ENCODE data around the gene IFT81. TPM values are rescaled to one million over a fixed set of nuclear protein-coding genes. Genes with fewer than 3 reads are reported as not detected.
"Not testable (repeated sequence)": the region's sequence is repeated elsewhere in the genome, so short reads cannot be mapped to it uniquely, and the experiment has no call there.

The IFT81 gene
- total RNA-seq, 1 experiment from 2014 or later = 34.8 TPM

DNA sequence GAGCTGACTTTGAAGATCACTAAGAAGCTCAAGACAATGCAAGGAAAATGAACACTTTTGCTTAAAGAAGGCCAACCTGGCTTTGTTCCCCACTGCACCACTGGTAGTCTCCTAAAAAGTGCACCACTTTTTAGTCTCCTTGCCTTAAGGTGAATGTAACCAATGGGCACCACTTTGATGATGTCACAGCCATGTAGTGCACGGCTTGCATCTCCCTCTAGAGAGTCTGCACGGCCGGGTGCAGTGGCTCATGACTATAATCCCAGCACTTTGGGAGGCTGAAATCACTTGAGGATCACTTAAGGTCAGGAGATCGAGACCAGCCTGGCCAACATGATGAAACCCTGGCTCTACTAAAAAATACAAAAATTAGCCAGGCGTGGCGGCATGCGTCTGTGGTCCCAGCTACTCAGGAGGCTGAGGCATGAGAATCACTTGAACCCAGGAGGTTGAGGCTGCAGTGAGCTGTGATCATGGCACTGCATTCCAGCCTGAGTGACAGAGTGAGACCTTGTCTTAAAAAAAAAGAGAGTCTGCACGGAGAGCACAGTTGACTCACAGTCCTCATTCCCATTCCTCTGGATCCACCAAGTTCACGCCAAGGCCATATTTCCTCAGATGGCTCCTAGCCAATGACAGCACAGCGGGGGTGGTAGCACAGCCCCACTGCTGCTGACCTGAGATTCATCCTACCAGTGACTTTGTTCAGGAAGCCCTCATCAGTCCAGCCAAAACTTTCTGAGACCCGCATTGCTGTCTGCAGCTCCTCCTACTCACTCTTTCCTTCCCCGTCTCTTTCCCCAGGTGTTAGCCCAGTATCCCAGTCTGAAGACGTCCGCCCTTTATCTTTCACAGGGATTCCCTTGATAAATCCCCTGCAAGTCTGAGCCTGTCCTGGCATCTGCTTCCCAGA is 16.5 kb upstream of the IFT81 start:
- peak; percentile 70 for DNase-seq (ENCODE audit: low spot score)

DNA sequence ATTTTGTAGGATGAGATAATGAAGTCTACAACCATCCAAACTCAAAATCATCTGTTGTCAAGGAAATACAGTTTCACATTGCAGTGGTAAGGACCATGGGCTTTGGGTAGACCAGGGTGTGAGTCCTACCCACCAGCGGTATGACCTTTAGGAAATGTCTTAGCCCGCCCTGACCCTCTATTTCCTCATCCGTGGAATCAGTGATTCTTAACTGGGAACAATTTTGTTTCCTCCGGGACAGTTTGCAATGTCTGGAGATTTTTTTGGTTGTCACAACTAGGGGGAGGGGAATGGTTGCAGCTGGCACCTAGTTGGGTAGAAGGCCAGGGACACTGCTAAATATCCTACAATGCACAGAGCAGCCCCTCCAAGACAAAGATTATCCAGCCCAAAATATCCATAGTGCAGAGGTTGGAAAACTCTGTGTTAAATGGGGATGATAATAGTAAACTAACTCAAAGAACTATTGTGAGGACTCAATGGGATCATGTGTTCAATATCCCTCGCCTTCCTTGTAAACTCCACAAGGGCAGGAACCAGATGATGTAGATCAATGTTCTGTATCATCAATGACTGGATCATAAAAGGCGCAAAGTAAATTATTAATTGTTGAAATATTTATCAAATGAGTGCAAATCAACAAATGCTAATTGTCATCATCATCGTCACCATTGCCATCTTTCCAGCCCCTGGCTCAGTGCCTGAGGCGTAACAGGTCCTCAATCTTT is 15.7 kb upstream of the IFT81 start:
- no peak for DNase-seq (ENCODE audit: low spot score)

DNA sequence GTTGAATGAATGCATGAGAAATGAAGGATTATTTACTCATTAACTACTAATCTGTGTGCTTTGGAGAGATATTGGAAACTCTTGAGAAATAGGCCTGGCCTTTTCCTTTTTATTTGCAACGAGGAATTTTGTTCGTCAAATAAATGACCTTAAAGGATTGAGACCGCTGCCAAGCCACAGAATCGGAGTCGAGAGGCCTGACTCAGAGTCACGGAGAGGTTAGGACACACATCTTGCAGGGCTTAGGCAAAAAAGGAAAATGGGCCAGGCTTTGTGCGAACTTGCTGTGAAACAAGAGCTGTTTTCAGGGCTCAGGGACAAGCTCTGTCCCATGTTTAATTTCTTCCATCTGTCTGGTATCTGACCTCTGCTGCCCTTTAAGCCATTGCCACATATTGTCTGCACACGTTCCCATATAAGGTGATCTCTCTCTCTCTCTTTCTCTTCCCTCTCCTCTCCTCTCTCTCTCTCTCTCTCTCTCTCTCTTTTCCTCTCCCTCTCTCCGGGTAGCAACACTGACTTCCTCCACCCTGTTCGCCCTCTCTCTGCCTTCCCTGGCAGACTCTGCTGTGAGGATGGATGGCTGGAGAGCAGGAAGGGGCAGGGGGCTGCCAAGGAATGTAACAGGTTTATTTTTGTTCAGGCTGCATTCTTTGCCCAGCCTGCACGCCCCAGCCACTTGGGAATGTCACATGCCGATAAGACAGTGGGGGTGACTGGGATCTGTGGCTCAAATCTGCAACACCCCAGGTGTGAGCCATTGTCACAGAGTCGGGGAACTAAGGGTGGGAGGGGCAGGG is 14.9 kb upstream of the IFT81 start:
- peak; percentile 84 for DNase-seq (ENCODE audit: low spot score)

GRCh38 chr12:110109837-110110535 is 14.2 kb upstream of the IFT81 start:
- DNase-seq (ENCODE audit: low spot score) = no peak

DNA sequence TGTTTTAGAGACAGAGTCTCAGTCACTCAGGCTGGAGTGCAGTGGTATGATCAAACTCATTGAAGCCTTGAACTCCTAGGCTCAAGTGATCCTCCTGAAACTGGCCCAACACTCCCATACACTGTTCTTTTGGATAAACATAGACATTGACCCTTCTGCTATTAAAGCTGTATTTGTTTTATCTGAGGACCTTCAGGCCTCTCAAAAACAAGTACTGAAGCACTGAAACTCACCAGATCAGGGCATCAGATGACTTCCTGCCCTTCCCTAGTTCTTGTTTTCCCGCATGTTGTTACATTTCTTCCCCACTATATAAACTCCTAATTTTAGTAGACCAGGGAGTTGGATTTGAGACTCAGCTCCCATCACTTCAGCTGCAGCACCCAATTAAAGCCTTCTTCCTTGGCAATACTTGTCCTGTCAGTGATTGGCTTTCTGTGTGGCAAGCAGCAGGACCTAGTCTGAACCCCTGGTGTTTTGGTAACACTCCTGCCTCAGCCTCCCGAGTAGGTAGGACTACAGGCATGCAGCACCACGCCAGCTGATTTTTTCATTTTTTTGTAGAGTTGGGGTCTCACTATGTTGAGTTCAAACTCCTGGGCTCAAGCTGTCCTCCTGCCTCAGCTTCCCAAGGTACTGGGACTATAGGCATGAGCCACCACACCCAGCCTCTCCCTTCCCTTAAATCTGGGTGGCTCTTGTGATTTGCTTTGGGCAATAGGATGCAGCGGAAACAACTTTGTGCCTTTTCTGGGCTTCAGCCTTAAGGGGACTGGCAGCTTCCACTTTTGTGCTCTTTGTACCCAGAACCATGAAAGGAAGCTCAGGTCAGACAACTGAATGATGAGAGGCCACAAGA is 12.5 kb upstream of the IFT81 start:
- no peak for DNase-seq (ENCODE audit: low spot score)

DNA sequence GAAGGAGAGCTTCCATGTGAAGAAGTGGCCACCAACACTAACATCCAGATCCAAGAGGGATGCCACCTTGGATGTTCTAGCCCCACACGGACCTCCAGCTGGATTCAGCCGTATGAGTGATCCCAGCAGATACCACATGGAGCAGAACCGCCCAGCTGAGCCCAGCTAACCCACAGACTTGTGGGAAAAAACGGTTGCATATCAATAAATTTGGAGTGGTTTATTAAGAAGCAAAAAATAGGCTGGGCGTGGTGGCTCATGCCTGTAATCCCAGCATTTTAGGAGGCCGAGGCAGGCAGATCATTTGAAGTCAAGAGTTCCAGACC is 11.9 kb upstream of the IFT81 start:
- DNase-seq (ENCODE audit: low spot score) = no peak

DNA sequence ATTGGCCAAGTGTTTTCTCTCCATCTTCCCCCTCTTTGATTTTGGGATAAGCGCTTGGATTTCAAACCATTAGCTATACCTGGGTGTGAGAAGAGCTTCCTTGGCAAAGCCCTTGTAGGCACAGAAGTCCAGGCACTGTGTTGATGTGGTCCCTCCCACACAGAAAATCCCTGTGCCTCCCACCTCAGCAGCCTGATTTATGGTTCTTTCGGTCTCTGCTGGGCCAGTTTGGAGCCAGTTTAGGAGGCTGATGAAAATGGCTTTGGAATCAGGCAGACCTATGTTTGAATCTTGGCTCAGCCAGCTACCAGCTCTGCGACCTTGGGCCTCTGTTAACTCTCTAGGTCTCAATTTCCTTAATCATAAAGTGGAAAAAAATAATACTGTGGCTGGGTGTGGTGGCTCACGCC is 9.6 kb upstream of the IFT81 start:
- DNase-seq (ENCODE audit: low spot score) = no peak

- DNase-seq (ENCODE audit: low spot score) = no peak
Measured at GRCh38 chr12:110115675-110116074, 8.5 kb upstream of the IFT81 start.

DNA sequence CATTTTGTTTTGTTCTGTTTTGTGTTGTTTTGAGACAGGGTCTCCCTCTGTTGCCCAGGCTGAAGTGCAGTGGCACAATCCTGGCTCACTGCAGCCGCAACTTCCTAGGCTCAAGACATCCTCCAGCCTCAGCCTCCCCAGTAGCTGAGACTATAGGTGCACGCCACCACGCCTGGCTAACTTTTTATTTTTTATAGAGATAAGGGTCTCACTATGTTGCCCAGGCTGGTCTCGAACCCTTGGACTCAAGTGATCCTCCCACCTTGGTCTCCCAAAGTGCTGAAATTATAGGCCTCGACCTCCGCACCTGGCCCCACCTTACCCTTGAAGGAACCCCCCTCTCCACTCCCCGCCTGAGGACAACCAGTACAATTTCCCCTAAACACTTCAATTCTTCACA is 7.5 kb upstream of the IFT81 start:
- no peak for DNase-seq (ENCODE audit: low spot score)

GRCh38 chr12:110117210-110117609 is 6.9 kb upstream of the IFT81 start:
- not testable (repeated sequence) for DNase-seq (ENCODE audit: low spot score)

DNA sequence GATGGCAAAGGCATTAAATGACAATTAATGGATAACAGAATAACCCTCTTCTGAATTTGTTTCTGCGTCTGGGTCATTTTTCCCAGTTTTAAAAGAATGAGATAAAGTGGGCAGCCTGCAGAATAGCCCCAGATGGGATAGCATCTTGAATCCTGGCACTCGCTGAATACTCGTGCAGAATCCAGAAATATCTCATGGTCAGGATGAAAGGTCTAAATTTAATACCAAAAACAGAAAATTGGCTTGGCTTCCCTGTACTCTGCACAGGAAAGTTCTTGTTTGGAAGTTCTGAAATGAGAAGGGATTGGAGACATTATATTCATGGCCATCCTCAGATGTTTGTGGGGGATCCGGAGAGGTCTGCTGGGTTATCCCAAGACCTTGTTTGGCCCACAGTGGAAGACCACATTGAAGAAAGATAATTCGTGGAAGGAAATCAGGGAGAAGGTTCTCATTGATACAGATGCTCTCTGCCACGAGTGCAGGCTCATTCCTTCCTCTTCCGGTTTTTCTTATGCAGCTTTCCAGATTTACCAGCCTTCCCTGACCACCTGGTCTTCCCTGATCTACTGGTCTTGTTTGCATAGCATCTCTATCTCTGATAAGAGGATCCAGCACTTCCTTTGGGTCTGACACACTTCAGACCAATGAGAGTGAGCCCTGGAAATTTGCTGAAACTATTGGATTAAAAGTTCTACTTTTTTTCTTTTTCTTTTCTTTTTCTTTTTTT is 6.0 kb upstream of the IFT81 start:
- no peak for DNase-seq (ENCODE audit: low spot score)

DNA sequence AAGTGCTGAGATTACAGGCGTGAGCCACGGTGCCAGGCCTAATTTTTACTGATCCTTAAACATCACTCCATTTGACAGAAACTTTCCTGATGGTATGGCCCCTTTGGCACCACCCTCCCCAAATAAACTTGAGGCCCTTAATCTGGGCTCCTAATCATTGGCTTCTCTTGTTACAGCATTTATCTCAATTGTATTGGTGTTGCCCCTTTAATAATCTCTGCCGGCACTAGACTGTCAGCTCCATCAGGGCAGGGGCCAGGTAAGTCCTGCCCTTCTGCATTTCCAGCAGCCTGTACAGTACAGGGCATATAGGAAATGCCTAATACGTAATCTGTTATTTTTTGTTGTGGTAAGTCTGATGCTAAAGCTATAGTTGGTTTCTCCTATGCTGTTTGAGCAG is 1.2 kb upstream of the IFT81 start:
- no peak for DNase-seq (ENCODE audit: low spot score)

DNA sequence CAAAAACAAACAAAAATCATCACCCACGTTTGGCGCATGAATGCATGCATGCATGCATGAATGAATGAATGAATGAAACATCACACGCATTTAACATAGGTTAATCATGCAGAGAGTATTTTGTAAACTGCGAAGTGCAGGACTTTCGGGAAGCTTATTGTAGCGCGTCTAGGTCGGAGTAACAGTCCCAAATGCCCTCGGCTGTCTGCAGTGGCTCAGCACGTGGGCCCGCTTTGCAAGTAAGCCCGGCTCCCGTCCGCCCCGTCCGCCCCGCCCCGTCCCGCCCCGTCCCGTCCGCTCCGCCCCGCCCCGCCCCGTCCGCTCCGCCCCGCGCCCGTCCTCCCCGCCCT is 263 bp upstream of the IFT81 start:
- no peak for DNase-seq (ENCODE audit: low spot score)

- no peak for DNase-seq (ENCODE audit: low spot score)
Measured at GRCh38 chr12:110126557-110126956, 2.4 kb downstream of the IFT81 start.

DNA sequence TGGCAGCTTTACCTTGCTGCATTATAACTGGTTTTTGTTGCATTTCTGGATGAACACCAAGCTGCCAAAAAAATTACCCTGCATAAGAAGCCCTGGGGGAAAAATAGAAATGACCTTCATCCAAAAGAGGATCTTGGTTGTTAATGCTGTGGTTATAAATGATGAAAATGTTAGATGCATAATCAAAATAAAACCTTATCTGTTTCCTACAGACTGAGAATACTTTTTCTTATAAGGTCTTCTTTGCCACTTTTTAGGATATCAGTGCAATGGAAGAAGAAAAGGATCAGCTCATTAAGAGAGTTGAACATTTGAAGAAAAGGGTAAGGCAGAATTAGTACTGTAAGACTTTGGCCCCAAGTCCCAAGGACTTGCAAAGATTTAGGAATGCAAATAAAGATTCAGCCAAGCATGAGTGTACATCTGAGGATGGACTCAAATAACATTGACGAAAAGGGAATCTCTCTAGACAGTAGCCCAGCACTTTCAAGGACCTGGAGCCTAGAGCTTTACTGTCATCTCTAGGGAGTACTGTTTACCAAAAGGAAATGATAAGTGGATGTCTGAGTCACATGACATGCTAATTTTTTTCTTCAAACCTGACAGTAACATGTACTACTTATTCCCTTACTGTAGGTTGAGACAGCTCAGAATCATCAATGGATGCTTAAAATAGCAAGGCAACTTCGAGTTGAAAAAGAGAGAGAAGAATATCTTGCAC is 10.7 kb downstream of the IFT81 start:
- no peak for DNase-seq (ENCODE audit: low spot score)

DNA sequence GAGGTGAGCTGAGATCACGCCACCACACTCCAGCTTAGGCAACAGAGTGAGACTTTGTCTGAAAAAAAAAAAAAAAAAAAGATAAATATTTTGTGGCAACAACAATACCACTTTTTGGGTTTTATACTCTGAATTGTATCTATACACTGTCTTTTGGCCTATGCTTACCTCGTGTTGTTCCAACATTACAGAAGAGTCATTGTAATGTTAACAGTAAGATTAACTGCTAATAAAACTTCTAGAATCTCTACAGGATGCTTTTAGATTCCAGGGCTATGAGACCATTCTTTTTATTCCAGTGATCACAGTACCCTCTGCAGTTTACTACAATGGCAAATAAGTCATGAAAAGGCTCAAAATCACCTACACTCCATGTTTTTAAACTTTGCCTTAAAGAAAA is 11.6 kb downstream of the IFT81 start:
- no peak for DNase-seq (ENCODE audit: low spot score)

DNA sequence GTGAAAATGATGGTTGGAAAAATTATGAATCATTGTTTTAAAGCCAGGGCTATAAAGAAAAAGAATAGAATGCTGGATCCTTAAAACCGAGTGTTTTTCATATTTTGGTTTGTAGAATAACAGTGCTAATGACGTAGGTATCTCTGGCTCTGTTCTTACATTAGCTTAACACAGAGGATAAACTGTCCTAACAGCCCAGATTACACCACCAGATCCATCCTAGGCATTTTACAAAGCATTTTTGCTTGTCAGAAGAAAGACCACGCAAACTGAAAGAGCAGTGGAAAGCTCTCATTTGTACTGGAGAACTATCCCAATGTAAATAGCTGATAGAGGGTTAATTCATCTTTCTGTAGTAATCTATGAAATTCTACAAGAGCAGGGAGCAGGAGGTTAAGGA is 13.6 kb downstream of the IFT81 start:
- no peak for DNase-seq (ENCODE audit: low spot score)

GRCh38 chr12:110141389-110141788 is 17.2 kb downstream of the IFT81 start:
- DNase-seq (ENCODE audit: low spot score) = no peak

DNA sequence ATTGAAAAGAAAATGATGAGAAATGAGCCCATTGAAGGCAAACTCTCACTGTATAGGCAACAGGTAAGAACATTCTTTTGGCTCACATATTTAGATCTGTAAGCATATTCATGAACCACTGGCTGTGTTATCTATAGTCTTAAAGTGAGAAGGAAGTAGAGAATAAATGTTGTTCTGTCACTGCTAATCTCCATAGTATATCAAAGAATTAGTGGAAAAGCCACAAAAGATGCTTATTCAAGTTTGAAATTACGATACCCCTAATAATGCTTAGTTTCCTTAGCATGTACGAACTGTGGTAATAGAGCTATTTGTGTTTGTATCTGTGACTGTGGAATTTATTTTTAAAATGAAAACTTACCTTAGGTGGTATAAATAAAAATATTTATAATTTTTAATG is 22.8 kb downstream of the IFT81 start:
- no peak for DNase-seq (ENCODE audit: low spot score)
